GM12878 (cell line): ENCODE results near the gene MITF. TPM values are rescaled to one million over a fixed set of nuclear protein-coding genes. Genes with fewer than 3 reads are reported as not detected.

ENCODE experiments used
- ATAC-seq: fragments of 200-7000 bp; cut with Tn5 transposase; 3 replicates; pipeline ENCODE4 v1.9.1; 2020; ENCODE audit warnings: mild to moderate bottlenecking, moderate library complexity
- BruUV-seq: library from RNA; stranded (reverse); fragments of 400-500 nt; replicated peaks from 2 replicates; lab custom pipeline; 2021; lab: Mats Ljungman, UMichigan
- CTCF ChIA-PET: fragments of 300-600 bp; sonication (Branson Sonifier 250); formaldehyde crosslinking; extraction: SDS; loops from one replicate; lab custom pipeline; 2021; ENCODE audit warnings: inconsistent platforms; lab: Yijun Ruan, JAX
- POLR2A ChIA-PET: fragments of 350-600 bp; formaldehyde crosslinking; extraction: SDS; loops from one replicate; lab custom pipeline; 2021; ENCODE audit warnings: inconsistent platforms; lab: Charles Lee
- RAD21 ChIA-PET: fragments of 300-600 bp; sonication (Branson Sonifier 250); formaldehyde crosslinking; loops from one replicate; lab custom pipeline; 2023; ENCODE audit warnings: antibody characterized with exemption; ENCODE audit not compliant: unreplicated experiment; lab: Charles Lee
- SMC1A ChIA-PET: fragments of 300-600 bp; sonication (Branson Sonifier 250); formaldehyde crosslinking; loops from one replicate; lab custom pipeline; 2023; ENCODE audit not compliant: unreplicated experiment, uncharacterized antibody; lab: Charles Lee
- DNase-seq: peaks from one replicate; pipeline ENCODE4 v3.0.0-alpha.2; 2011; ENCODE audit warnings: low read depth, low spot score
- FAIRE-seq: peaks from 3 replicates; lab custom pipeline; 2011; peaks lifted over from hg19 to GRCh38; lab: Jason Lieb, UNC
- H2AFZ ChIP-seq: 2 replicates; pipeline ENCODE4 v1.6.0; 2011; ENCODE audit warnings: low read depth, low read length, control low read depth; ENCODE audit not compliant: control insufficient read depth
- H3K27ac ChIP-seq: 2 replicates; pipeline ENCODE4 v1.5.1; 2011; ENCODE audit warnings: control low read depth; ENCODE audit not compliant: control insufficient read depth, insufficient read depth
- H3K27me3 ChIP-seq, 2 experiments: replicated peaks in 1 of 2; 2 replicates each; pipeline versions ENCODE4 v1.6.0 to v1.6.1; 2011; ENCODE audit warnings: low read length in 1 of 2; ENCODE audit not compliant: control insufficient read depth in 2 of 2, insufficient read depth in 2 of 2
- H3K36me3 ChIP-seq, 2 experiments: 2 replicates each; pipeline ENCODE4 v1.5.1; 2011; ENCODE audit warnings: low read length in 1 of 2; ENCODE audit not compliant: control insufficient read depth in 2 of 2, insufficient read depth in 2 of 2
- H3K4me1 ChIP-seq: 2 replicates; pipeline ENCODE4 v1.6.1; 2011; ENCODE audit warnings: mild to moderate bottlenecking, low read length, moderate library complexity, mixed read lengths; ENCODE audit not compliant: control insufficient read depth, insufficient read depth
- H3K4me2 ChIP-seq: 2 replicates; pipeline ENCODE4 v1.6.0; 2011; ENCODE audit warnings: control low read depth; ENCODE audit not compliant: control insufficient read depth, insufficient read depth
- H3K4me3 ChIP-seq: fragments of 200-600 bp; sonication (generic); 2 replicates; pipeline ENCODE4 v1.5.1; 2016
- H3K79me2 ChIP-seq: 2 replicates; pipeline ENCODE4 v1.6.0; 2011; ENCODE audit warnings: low read length; ENCODE audit not compliant: control insufficient read depth, insufficient read depth
- H3K9ac ChIP-seq: 2 replicates; pipeline ENCODE4 v1.8.0; 2011; ENCODE audit warnings: low read length, control low read depth, mixed read lengths; ENCODE audit not compliant: control insufficient read depth, insufficient read depth
- H3K9me3 ChIP-seq: replicated peaks from 3 replicates; pipeline ENCODE4 v1.5.1; 2011; ENCODE audit warnings: mild to moderate bottlenecking, low read length; ENCODE audit not compliant: control insufficient read depth, insufficient read depth
- H4K20me1 ChIP-seq: 2 replicates; pipeline ENCODE4 v1.6.0; 2011; ENCODE audit not compliant: control insufficient read depth, insufficient read depth
- CREB1 ChIP-seq: IDR thresholded peaks from 2 replicates; pipeline ENCODE4 v1.6.1; 2012; ENCODE audit warnings: low read depth, mild to moderate bottlenecking, inconsistent platforms
- EP300 ChIP-seq, 2 experiments: fragments of 150-350 bp in 1 of 2; IDR thresholded peaks; 2 replicates each; pipeline ENCODE4 v1.6.1; 2011 to 2012; ENCODE audit warnings: low read depth in 2 of 2, low read length in 2 of 2, borderline replicate concordance in 1 of 2, improper control_type of control experiment in 1 of 2, inconsistent platforms in 1 of 2; ENCODE audit not compliant: control insufficient read depth in 1 of 2
- NFYA ChIP-seq: IDR thresholded peaks from 2 replicates; pipeline ENCODE4 v1.6.1; 2011; ENCODE audit warnings: low read depth, mild to moderate bottlenecking, low read length, improper control_type of control experiment, borderline replicate concordance
- NFYB ChIP-seq: IDR thresholded peaks from 2 replicates; pipeline ENCODE4 v1.6.1; 2011; ENCODE audit warnings: low read depth, mild to moderate bottlenecking, low read length, improper control_type of control experiment, moderate library complexity; ENCODE audit not compliant: insufficient read depth
- PAX8 ChIP-seq: fragments of 450-650 bp; IDR thresholded peaks from 2 replicates; pipeline ENCODE4 v1.6.1; 2017; ENCODE audit warnings: mild to moderate bottlenecking, moderate library complexity
- RAD51 ChIP-seq: fragments of 450-650 bp; IDR thresholded peaks from 2 replicates; pipeline ENCODE4 v1.6.1; 2016; ENCODE audit warnings: moderate library complexity, mild to moderate bottlenecking, inconsistent platforms
- RB1 ChIP-seq: fragments of 450-650 bp; formaldehyde crosslinking; IDR thresholded peaks from 2 replicates; pipeline ENCODE4 v1.6.1; 2017; ENCODE audit warnings: mild to moderate bottlenecking, borderline replicate concordance
- STAT1 ChIP-seq: fragments of 450-650 bp; conservative IDR thresholded peaks from 2 replicates; pipeline ENCODE4 v1.6.1; 2014; ENCODE audit warnings: antibody characterized with exemption, mild to moderate bottlenecking
- TCF7 ChIP-seq: IDR thresholded peaks from 2 replicates; pipeline ENCODE4 v1.6.1; 2014; ENCODE audit warnings: antibody characterized with exemption, borderline replicate concordance
- USF1 ChIP-seq: IDR thresholded peaks from 2 replicates; pipeline ENCODE4 v1.6.1; 2011; ENCODE audit warnings: borderline replicate concordance, low read depth, mild to moderate bottlenecking, moderate library complexity, mixed read lengths, low read length; ENCODE audit not compliant: insufficient read depth; ENCODE audit errors: extremely low read length
- WGBS: methylation state at CpG from one replicate; pipeline ENCODE4 v1.1.6; 2016; ENCODE audit warnings: low lambda C conversion rate; ENCODE audit not compliant: insufficient replicate concordance, insufficient coverage; ENCODE audit errors: missing lambda C conversion rate; 5-methylcytosine and 5-hydroxymethylcytosine counted together
- in situ Hi-C: fragments of 300-500 bp; cut with MboI; formaldehyde crosslinking; loops from 9 replicates; pipeline ENCODE4 v1.14.3; 2018; ENCODE audit warnings: mixed read lengths
- intact Hi-C: fragments of 100-400 bp; cut with micrococcal nuclease; formaldehyde crosslinking; loops from one replicate; pipeline ENCODE4 v1.14.2; 2022; ENCODE audit not compliant: unreplicated experiment
- polyA plus RNA-seq, 11 experiments: library from polyadenylated mRNA; depleted of rRNA in 4 of 11; unstranded in 6 of 11; stranded (reverse) in 5 of 11; fragments of >200 nt; fragmentation: Nextera tagmentation in 4 of 11; fragmentation: Illumina TruSeq in 1 of 11; extraction: Ambion mirVana in 4 of 11; extraction: Trizol in 1 of 11; gene quantifications; 1 replicate in 1 of 11; 2 replicates in 10 of 11; pipeline versions ENCODE4 v1.2.1 to v1.2.3, GENCODE V29; 2011 to 2016; ENCODE audit warnings: inconsistent platforms in 2 of 11, missing spikeins in 2 of 11, low read depth in 1 of 11
- total RNA-seq, 4 experiments: library from RNA; depleted of rRNA in 3 of 4; stranded (reverse); fragments of >200 nt in 3 of 4; fragmentation: Illumina TruSeq in 1 of 4; extraction: Trizol in 1 of 4; gene quantifications; 2 replicates each; pipeline versions ENCODE4 v1.2.1 to v1.2.3, GENCODE V29; 2013 to 2021
- TF ChIP-seq, protein P1 (sequence below): IDR thresholded peaks from 2 replicates; pipeline ENCODE4 v1.6.1; 2012; ENCODE audit warnings: mild to moderate bottlenecking, low read depth, low read length
- TF ChIP-seq, protein P2 (sequence below): fragments of 450-650 bp; IDR thresholded peaks from 2 replicates; pipeline ENCODE4 v1.6.1; 2017; ENCODE audit warnings: mild to moderate bottlenecking

The MITF gene
- total and polyA plus RNA-seq, 10 of the 15 experiments (the other 5 are each of a cell fraction or from before 2014, with no cell fraction given): under 0.01 to 0.90 (median 0.06) TPM; not detected in 3

- no peak for TF ChIP-seq RAD51
- no peak for TF ChIP-seq EP300 (IDR thresholded peaks at IDR 0.05; ENCODE audit: borderline replicate concordance in 1 of 2, control insufficient read depth in 1 of 2, low read depth in 2 of 2, low read length in 2 of 2)
- no peak for TF ChIP-seq USF1
- no peak for TF ChIP-seq STAT1
- no peak for TF ChIP-seq RB1
- no peak for TF ChIP-seq CREB1
- no peak overlapping the region for H3K4me3 ChIP-seq
- WGBS: 16% methylated on average over 2 of the region's 2 CpGs
- POLR2A ChIA-PET: no interaction called here
- H4K20me1 ChIP-seq: no peaks in the 10 kb centered on the region
- FAIRE-seq (no peak), DNase-seq (no peak), ATAC-seq (no peak)
- no peaks in the 10 kb centered on the region for H3K4me1 ChIP-seq
- no peaks in the 10 kb centered on the region for H3K27me3 ChIP-seq
- in situ Hi-C loops: no loop called here
- SMC1A ChIA-PET: no interaction called here
- no peaks in the 10 kb centered on the region for H3K9me3 ChIP-seq
- no peak overlapping the region for H3K4me2 ChIP-seq
- CTCF ChIA-PET: interaction anchor here (1.1 kb wide), 1 partner anchor 120 kb away, joined by 3 read pairs; no protein-coding TSS in a partner anchor
- H3K36me3 ChIP-seq: no peaks in the 10 kb centered on the region
- no peaks in the 10 kb centered on the region for H3K79me2 ChIP-seq
- H3K9ac ChIP-seq: no peak overlapping the region
- intact Hi-C loops: no loop called here
- RAD21 ChIA-PET: no interaction called here
- H3K27ac ChIP-seq: no peak overlapping the region
- BruUV-seq: no TSS peak
- no peak overlapping the region for H2AFZ ChIP-seq
Measured at GRCh38 chr3:69828817-69829216, 89.6 kb downstream of the MITF start.

DNA sequence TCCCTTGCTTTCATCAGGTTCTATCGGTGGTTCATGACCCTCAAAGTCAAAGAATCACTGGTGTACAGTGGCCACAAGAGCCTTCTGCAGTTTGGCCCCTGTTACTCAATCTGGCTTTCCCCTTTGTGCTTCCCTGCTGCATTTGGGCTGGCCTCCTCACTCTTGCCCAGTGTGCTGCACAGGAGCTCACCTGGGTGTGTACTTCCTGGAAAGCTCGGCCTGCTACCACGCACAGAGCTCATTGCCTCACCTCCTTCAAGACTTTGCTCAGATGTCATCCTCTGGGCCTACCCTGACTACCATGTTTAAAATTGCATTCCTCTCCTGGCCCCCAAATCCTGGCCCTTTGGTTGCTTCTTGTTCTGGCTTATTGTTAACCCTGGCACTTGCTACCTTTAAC is 90.9 kb downstream of the MITF start:
- Histone ChIP-seq H3K27me3 (no peaks in the 10 kb centered on the region), H3K27ac (no peak overlapping the region), H3K4me3 (no peak overlapping the region), H3K4me1 (no peaks in the 10 kb centered on the region), H3K79me2 (no peaks in the 10 kb centered on the region), H3K4me2 (no peak overlapping the region), H2AFZ (no peak overlapping the region), H3K9me3 (no peaks in the 10 kb centered on the region), H3K9ac (no peak overlapping the region), H4K20me1 (no peaks in the 10 kb centered on the region), H3K36me3 (no peaks in the 10 kb centered on the region)
- BruUV-seq: no TSS peak
- intact Hi-C loops: no loop called here
- in situ Hi-C loops: no loop called here
- ChIA-PET CTCF (no interaction called here), POLR2A (no interaction called here), SMC1A (interaction anchor here (1.1 kb wide), 2 partner anchors 10 to 17 kb away, joined by 3 read pairs; no protein-coding TSS in a partner anchor), RAD21 (no interaction called here)
- ATAC-seq (no peak), DNase-seq (no peak), FAIRE-seq (no peak)
- whole genome bisulfite sequencing: 0% methylated on average over 3 of the region's 3 CpGs
- TF ChIP-seq TCF7: no peak
- TF ChIP-seq, protein P1, sequence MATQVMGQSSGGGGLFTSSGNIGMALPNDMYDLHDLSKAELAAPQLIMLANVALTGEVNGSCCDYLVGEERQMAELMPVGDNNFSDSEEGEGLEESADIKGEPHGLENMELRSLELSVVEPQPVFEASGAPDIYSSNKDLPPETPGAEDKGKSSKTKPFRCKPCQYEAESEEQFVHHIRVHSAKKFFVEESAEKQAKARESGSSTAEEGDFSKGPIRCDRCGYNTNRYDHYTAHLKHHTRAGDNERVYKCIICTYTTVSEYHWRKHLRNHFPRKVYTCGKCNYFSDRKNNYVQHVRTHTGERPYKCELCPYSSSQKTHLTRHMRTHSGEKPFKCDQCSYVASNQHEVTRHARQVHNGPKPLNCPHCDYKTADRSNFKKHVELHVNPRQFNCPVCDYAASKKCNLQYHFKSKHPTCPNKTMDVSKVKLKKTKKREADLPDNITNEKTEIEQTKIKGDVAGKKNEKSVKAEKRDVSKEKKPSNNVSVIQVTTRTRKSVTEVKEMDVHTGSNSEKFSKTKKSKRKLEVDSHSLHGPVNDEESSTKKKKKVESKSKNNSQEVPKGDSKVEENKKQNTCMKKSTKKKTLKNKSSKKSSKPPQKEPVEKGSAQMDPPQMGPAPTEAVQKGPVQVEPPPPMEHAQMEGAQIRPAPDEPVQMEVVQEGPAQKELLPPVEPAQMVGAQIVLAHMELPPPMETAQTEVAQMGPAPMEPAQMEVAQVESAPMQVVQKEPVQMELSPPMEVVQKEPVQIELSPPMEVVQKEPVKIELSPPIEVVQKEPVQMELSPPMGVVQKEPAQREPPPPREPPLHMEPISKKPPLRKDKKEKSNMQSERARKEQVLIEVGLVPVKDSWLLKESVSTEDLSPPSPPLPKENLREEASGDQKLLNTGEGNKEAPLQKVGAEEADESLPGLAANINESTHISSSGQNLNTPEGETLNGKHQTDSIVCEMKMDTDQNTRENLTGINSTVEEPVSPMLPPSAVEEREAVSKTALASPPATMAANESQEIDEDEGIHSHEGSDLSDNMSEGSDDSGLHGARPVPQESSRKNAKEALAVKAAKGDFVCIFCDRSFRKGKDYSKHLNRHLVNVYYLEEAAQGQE: no peak
- TF ChIP-seq, protein P2, sequence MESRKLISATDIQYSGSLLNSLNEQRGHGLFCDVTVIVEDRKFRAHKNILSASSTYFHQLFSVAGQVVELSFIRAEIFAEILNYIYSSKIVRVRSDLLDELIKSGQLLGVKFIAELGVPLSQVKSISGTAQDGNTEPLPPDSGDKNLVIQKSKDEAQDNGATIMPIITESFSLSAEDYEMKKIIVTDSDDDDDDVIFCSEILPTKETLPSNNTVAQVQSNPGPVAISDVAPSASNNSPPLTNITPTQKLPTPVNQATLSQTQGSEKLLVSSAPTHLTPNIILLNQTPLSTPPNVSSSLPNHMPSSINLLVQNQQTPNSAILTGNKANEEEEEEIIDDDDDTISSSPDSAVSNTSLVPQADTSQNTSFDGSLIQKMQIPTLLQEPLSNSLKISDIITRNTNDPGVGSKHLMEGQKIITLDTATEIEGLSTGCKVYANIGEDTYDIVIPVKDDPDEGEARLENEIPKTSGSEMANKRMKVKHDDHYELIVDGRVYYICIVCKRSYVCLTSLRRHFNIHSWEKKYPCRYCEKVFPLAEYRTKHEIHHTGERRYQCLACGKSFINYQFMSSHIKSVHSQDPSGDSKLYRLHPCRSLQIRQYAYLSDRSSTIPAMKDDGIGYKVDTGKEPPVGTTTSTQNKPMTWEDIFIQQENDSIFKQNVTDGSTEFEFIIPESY: no peak
- TF ChIP-seq NFYA: no peak
- no peak for TF ChIP-seq PAX8
- TF ChIP-seq NFYB: no peak
